Activated naive CD8-positive, alpha-beta T cell (primary cell): ENCODE data around the gene PALLD.

ENCODE experiments used
- H3K27ac Mint-ChIP-seq: one replicate; pipeline ENCODE4 v1.8.0; 2021; ENCODE audit warnings: mixed read lengths
- H3K27me3 Mint-ChIP-seq: one replicate; pipeline ENCODE4 v1.8.0; 2021; ENCODE audit warnings: mixed read lengths
- H3K36me3 Mint-ChIP-seq: one replicate; pipeline ENCODE4 v1.8.0; 2021; ENCODE audit warnings: mixed read lengths
- H3K4me1 Mint-ChIP-seq: one replicate; pipeline ENCODE4 v1.8.0; 2021; ENCODE audit warnings: low read depth, mixed read lengths
- H3K4me3 Mint-ChIP-seq: one replicate; pipeline ENCODE4 v1.8.0; 2021; ENCODE audit warnings: mild to moderate bottlenecking, mixed read lengths
- H3K9me3 Mint-ChIP-seq: one replicate; pipeline ENCODE4 v1.8.0; 2021; ENCODE audit warnings: low read depth, mixed read lengths

Gene PALLD

DNA sequence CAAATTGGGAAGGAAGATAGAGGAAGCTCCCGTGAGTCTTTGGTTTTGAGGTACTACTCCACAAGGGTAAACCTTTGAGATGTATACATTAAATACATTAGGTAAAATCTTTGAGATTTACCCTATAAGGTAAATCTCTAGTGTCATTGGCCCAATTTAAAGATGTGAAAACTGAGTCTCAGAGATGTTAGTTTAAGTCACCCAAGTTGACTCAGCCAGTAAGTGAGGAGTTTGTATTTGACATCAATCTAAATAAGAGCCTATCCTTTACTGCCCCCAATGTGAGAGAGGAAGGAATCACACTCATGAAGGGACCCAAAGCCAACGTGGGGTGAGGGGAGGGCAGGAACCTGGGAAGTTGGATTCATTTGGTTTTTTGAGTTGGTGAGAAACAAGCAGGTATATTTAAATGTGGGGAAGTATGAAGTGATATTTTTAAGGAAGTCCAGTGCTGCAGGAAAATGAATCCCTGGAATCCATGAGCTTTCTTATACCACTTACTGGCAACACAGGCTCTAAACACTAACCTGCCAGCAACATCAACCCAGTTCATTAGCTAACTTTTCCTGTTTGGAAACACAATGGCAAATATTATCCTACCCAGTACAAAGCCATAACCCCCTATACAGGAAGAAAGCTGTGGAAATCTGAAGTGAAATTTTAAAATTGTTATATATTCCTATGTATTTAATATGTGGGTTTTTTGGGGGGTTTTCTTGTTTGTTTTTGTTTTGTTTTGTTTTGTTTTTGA is 55.3 kb downstream of the PALLD start:
- Mint-ChIP-seq H3K36me3 (no peaks in the 10 kb centered on the region), H3K27me3 (peaks cover 2% of the 10 kb centered on the region), H3K9me3 (no peaks in the 10 kb centered on the region), H3K4me3 (no peak overlapping the region), H3K4me1 (no peaks in the 10 kb centered on the region), H3K27ac (no peak overlapping the region)

GRCh38 chr4:168553714-168554370 is 57.0 kb downstream of the PALLD start:
- Mint-ChIP-seq H3K4me3 (no peak overlapping the region), H3K9me3 (no peaks in the 10 kb centered on the region), H3K27ac (no peak overlapping the region), H3K36me3 (no peaks in the 10 kb centered on the region), H3K27me3 (peaks cover 4% of the 10 kb centered on the region), H3K4me1 (no peaks in the 10 kb centered on the region)

GRCh38 chr4:168555437-168555836 is 58.6 kb downstream of the PALLD start:
- Mint-ChIP-seq H3K4me1 (no peaks in the 10 kb centered on the region), H3K4me3 (no peak overlapping the region), H3K27ac (no peak overlapping the region), H3K27me3 (peaks cover 4% of the 10 kb centered on the region), H3K9me3 (no peaks in the 10 kb centered on the region), H3K36me3 (no peaks in the 10 kb centered on the region)

- no peaks in the 10 kb centered on the region for H3K4me1 Mint-ChIP-seq
- H3K9me3 Mint-ChIP-seq = no peaks in the 10 kb centered on the region
- H3K27ac Mint-ChIP-seq = no peak overlapping the region
- H3K36me3 Mint-ChIP-seq = no peaks in the 10 kb centered on the region
- H3K4me3 Mint-ChIP-seq = no peak overlapping the region
- H3K27me3 Mint-ChIP-seq = peaks cover 4% of the 10 kb centered on the region
Observed at GRCh38 chr4:168557658-168558057, 60.8 kb downstream of the PALLD start.

- Mint-ChIP-seq H3K4me1 (no peaks in the 10 kb centered on the region), H3K27ac (no peak overlapping the region), H3K9me3 (no peaks in the 10 kb centered on the region), H3K27me3 (peaks cover 4% of the 10 kb centered on the region), H3K4me3 (no peak overlapping the region), H3K36me3 (no peaks in the 10 kb centered on the region)
Observed at GRCh38 chr4:168558599-168558998, 61.7 kb downstream of the PALLD start.

- no peaks in the 10 kb centered on the region for H3K9me3 Mint-ChIP-seq
- H3K27ac Mint-ChIP-seq = no peak overlapping the region
- no peaks in the 10 kb centered on the region for H3K4me1 Mint-ChIP-seq
- H3K27me3 Mint-ChIP-seq = peaks cover 2% of the 10 kb centered on the region
- no peaks in the 10 kb centered on the region for H3K36me3 Mint-ChIP-seq
- H3K4me3 Mint-ChIP-seq = no peak overlapping the region
Observed at GRCh38 chr4:168560184-168561180, 63.6 kb downstream of the PALLD start.

- peaks cover 2% of the 10 kb centered on the region for H3K27me3 Mint-ChIP-seq
- no peak overlapping the region for H3K4me3 Mint-ChIP-seq
- H3K36me3 Mint-ChIP-seq = no peaks in the 10 kb centered on the region
- no peak overlapping the region for H3K27ac Mint-ChIP-seq
- H3K4me1 Mint-ChIP-seq = no peaks in the 10 kb centered on the region
- H3K9me3 Mint-ChIP-seq = no peaks in the 10 kb centered on the region
Observed at GRCh38 chr4:168562041-168562571, 65.3 kb downstream of the PALLD start.

DNA sequence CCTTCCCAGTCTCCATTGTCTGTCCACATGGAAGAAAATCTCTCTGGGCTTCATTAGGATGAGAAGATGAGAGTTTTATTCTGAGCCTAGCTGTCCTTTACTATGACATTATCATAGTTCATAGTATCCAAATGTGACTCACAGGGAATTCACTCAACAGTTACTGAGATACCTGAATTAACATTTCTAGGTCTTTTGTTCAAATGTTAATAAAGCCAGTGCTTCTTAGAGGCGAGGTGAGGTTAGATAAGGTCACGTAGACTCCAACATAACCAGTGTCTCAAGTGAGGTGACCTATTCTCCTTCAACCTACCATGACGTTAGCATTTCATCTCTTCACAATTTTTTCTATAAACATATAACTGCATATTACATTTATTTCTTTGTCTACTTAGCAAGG is 67.2 kb downstream of the PALLD start:
- no peak overlapping the region for H3K4me3 Mint-ChIP-seq
- H3K27me3 Mint-ChIP-seq = no peaks in the 10 kb centered on the region
- H3K27ac Mint-ChIP-seq = no peak overlapping the region
- no peaks in the 10 kb centered on the region for H3K36me3 Mint-ChIP-seq
- peaks cover 2% of the 10 kb centered on the region for H3K4me1 Mint-ChIP-seq
- no peaks in the 10 kb centered on the region for H3K9me3 Mint-ChIP-seq

GRCh38 chr4:168565130-168565529 is 68.3 kb downstream of the PALLD start:
- Mint-ChIP-seq H3K9me3 (no peaks in the 10 kb centered on the region), H3K4me1 (peaks cover 10% of the 10 kb centered on the region), H3K36me3 (no peaks in the 10 kb centered on the region), H3K27me3 (no peaks in the 10 kb centered on the region), H3K4me3 (no peak overlapping the region), H3K27ac (no peak overlapping the region)

DNA sequence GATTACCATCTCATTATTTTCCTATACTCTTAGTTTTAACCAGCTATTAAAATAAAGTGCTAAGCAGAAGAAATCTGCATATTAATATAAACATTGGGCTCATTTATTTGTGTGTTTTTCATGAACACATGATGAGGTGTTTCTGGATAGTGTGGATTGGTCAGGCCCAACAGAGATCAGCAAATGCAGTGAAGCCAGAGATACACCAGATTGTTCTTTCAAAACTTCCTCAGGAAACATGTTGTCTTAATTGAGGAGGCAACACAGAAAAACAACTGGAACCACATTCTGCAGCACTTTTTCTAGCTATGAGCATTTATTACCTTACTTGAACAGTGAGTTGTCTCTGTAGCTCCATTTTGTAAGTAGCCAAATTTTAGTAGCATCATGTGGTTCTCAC is 69.9 kb downstream of the PALLD start:
- H3K27me3 Mint-ChIP-seq = no peaks in the 10 kb centered on the region
- no peak overlapping the region for H3K4me3 Mint-ChIP-seq
- H3K9me3 Mint-ChIP-seq = no peaks in the 10 kb centered on the region
- H3K27ac Mint-ChIP-seq = no peak overlapping the region
- peaks cover 10% of the 10 kb centered on the region for H3K4me1 Mint-ChIP-seq
- no peaks in the 10 kb centered on the region for H3K36me3 Mint-ChIP-seq

DNA sequence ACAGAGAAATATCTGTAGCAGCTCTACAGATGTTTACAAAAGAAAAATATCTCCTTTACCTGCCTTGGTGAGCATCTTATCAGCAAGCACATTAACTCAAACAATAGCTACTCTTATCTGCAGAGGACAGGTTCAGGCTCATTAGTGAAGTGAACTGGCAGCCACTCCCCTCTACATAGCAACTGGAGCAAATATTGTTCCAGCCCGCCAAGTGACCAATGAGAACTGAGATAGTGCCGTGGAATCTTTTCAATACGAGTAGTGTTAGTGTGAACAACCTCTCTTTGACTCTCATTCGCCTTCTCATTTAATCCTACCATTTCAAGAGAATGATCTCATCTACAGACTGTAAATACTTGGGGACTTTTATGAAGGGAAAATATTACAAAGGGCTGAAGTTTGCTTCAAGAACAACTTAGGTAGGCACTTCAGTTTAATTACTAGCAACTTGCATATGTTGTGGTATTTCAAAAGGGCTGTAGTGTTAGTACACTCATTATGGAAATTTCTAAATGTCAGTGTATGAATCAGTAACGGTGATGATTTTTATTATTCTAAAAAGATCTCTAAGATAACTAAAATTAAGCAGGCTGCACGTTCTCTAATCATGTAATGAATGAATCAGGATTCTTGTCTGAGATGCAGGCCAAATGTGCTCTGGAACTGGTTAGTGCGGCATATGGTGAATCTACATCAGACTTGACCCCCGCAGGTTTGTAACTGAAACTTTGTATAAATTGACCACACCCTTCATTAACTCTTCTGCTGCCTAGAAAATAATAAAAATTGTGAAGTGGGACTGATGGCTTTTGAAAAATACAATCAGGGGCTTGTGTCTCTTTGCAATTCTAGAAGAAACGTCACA is 72.4 kb downstream of the PALLD start:
- peak overlapping the region; percentile 81 for H3K27ac Mint-ChIP-seq

DNA sequence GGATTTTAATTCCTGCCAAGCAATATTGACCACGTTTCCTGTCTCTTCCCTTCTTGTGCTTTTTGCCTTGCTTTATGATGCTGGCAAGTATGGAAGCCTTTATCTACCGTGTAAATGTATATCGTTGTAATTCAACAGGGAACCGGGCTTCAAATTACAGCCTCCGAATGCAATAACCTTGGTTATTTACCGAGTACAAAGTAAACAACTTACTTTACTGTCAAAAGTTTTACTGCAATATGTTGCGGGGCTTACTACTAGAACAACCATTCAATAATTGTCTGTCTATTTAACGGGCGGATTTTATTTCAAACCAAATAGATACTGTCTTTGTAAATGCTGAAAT is 73.1 kb downstream of the PALLD start:
- Mint-ChIP-seq H3K9me3 (no peaks in the 10 kb centered on the region), H3K4me1 (peaks cover 10% of the 10 kb centered on the region), H3K27ac (no peak overlapping the region), H3K27me3 (no peaks in the 10 kb centered on the region), H3K36me3 (no peaks in the 10 kb centered on the region), H3K4me3 (no peak overlapping the region)

More for the DNA sequence above, 72.4 kb downstream of the PALLD start:
- Mint-ChIP-seq H3K4me3 (no peak overlapping the region), H3K9me3 (no peaks in the 10 kb centered on the region), H3K27me3 (no peaks in the 10 kb centered on the region), H3K36me3 (no peaks in the 10 kb centered on the region), H3K4me1 (peaks cover 10% of the 10 kb centered on the region)

DNA sequence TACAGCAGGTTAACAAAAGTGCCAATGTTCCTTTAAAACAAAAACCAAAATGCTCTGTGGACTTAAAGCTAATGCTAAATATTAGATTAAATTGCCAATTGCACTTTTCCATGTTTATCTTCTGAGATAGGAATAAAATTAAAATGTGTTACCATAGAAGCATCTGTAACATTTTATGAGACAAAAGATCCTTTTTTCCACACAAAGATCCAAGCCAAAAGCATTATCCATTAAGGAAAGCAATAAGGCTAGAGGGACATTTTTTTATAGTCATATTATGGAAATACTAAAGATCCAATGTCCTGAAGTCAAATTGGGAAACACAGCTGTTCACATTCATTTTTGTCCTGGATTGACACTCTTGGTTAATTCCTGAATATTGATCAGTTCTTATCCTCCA is 73.6 kb downstream of the PALLD start:
- Mint-ChIP-seq H3K9me3 (no peaks in the 10 kb centered on the region), H3K36me3 (no peaks in the 10 kb centered on the region), H3K4me1 (peaks cover 10% of the 10 kb centered on the region), H3K27me3 (no peaks in the 10 kb centered on the region), H3K27ac (no peak overlapping the region), H3K4me3 (no peak overlapping the region)

DNA sequence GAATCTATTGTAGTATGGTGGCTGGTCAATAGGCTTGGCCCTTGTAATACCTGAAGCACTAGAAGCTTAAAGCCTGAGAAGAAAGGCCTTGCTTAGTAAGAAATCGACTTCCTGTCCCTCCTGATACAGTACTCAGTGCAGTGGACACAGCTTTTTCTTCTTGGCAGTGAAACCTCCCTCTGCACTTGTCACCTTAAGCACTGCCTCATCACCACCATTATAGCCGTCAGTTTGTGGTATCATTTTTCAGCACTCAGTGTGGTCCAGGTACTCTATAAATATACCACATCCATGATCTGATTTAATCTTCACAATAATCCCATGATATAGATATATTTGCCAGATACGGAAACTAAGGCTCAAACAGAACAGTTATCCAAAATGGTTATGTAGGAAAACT is 75.2 kb downstream of the PALLD start:
- Mint-ChIP-seq H3K27ac (no peak overlapping the region), H3K9me3 (no peaks in the 10 kb centered on the region), H3K4me1 (peaks cover 10% of the 10 kb centered on the region), H3K27me3 (no peaks in the 10 kb centered on the region), H3K4me3 (no peak overlapping the region), H3K36me3 (no peaks in the 10 kb centered on the region)
